ENCODE results near the gene HUS1. TPM values are rescaled to one million over a fixed set of nuclear protein-coding genes. Genes with fewer than 3 reads are reported as not detected.

The HUS1 gene
- total RNA-seq, 4 donors from 2014 or later, result 11.5 to 15.6 (median 13.7) TPM

DNA sequence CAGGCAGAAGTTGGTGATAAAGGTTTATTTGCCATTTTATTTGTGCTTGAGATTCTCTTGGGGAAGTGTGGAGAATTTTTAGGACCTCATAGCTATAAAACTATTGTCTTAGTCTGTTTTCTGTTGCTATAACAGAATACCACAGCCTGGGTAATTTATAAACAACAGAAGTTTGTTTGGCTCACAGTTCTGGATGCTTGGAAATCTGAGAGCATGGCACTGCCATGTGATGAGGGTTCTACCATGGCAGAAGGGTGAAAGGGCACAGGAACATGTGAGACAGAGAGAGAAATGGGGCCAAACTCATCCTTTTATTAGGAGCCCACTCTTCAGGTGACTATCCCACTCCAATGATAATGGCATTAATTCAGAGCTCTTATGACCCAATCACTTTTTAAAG, 37.2 kb upstream of the HUS1 start:
- Histone ChIP-seq H3K27ac (replicated peaks in 1 of 4) (no peak overlapping the region), H3K4me1 (peaks cover 0 to 5% (median 0%) of the 10 kb centered on the region in 4 donors), H3K9me3 (no peaks in the 10 kb centered on the region), H3K36me3 (no peaks in the 10 kb centered on the region), H3K4me3 (no peak overlapping the region), H3K27me3 (no peaks in the 10 kb centered on the region)
- intact Hi-C loops (cut with DNase I), result no loop called here
- no peak for TF ChIP-seq POLR2A (IDR thresholded peaks at IDR 0.05; ENCODE audit: low read depth)
- no peak for TF ChIP-seq EP300 (IDR thresholded peaks at IDR 0.05)
- TF ChIP-seq, protein P1, sequence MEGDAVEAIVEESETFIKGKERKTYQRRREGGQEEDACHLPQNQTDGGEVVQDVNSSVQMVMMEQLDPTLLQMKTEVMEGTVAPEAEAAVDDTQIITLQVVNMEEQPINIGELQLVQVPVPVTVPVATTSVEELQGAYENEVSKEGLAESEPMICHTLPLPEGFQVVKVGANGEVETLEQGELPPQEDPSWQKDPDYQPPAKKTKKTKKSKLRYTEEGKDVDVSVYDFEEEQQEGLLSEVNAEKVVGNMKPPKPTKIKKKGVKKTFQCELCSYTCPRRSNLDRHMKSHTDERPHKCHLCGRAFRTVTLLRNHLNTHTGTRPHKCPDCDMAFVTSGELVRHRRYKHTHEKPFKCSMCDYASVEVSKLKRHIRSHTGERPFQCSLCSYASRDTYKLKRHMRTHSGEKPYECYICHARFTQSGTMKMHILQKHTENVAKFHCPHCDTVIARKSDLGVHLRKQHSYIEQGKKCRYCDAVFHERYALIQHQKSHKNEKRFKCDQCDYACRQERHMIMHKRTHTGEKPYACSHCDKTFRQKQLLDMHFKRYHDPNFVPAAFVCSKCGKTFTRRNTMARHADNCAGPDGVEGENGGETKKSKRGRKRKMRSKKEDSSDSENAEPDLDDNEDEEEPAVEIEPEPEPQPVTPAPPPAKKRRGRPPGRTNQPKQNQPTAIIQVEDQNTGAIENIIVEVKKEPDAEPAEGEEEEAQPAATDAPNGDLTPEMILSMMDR (IDR thresholded peaks at IDR 0.05), result no peak
- TF ChIP-seq POLR2AphosphoS5 (IDR thresholded peaks at IDR 0.05), result no peak
- DNase-seq (ENCODE audit: extremely low spot score), result no peak

DNA sequence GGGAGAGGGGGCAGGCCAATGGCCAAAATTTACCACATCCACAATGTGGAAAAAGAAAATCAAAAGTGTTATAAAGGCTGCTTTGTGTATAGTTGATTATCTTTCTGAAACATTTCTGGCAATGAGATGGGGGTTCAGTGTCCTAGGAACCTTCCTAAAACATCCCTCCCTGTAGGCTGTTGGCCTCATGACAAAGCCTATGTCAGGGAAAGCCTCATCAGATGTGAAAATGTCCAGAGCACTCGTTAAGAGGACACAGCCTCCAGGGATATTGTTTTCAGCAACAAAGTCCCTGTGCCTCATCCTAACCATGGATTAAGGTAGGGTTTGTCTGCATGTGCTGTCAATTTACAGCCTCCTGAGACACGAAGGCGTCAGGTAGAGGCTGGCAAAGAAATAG, 32.5 kb upstream of the HUS1 start:
- intact Hi-C loops (cut with DNase I), result no loop called here
- Histone ChIP-seq H3K27ac (replicated peaks in 1 of 4) (no peak overlapping the region), H3K9me3 (no peaks in the 10 kb centered on the region), H3K27me3 (peaks cover 0 to 10% (median 0%) of the 10 kb centered on the region in 4 donors), H3K4me3 (no peak overlapping the region), H3K4me1 (peaks cover 0 to 5% (median 0%) of the 10 kb centered on the region in 4 donors), H3K36me3 (no peaks in the 10 kb centered on the region)
- 41% methylated on average over 3 of the region's 3 CpGs for WGBS
- TF ChIP-seq, protein P1 (IDR thresholded peaks at IDR 0.05), result no peak
- no peak for TF ChIP-seq POLR2AphosphoS5 (IDR thresholded peaks at IDR 0.05)
- no peak for TF ChIP-seq POLR2A (IDR thresholded peaks at IDR 0.05; ENCODE audit: low read depth)
- no peak for TF ChIP-seq EP300 (IDR thresholded peaks at IDR 0.05)
- no peak for DNase-seq (ENCODE audit: extremely low spot score)

DNA sequence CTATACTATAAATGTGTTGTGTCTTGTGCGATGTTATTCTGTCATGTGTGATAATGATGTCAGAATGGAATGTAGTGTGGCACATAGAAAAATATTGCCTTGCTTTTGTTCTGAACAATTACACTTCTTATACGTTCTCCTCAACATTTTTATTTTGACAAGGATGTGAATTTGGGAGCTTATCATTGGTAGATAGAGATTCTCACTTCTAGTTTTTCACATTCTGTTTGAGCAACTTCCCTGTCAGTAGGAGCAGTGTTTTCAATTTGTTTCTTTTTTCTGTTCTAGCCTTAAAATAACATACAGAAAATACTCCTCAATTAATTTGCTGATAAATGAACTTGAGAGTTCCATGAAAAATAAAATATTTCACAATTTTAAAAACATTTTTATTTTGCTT, 31.9 kb upstream of the HUS1 start:
- no peaks in the 10 kb centered on the region for H3K36me3 ChIP-seq
- H3K4me3 ChIP-seq, result no peak overlapping the region
- peaks cover 0 to 5% (median 0%) of the 10 kb centered on the region in 4 donors for H3K4me1 ChIP-seq
- no peak overlapping the region for H3K27ac ChIP-seq (replicated peaks in 1 of 4)
- intact Hi-C loops (cut with DNase I), result no loop called here
- no peaks in the 10 kb centered on the region for H3K9me3 ChIP-seq
- 65% methylated on average over 2 of the region's 2 CpGs for WGBS
- no peak for DNase-seq (ENCODE audit: extremely low spot score)
- peaks cover 0 to 12% (median 0%) of the 10 kb centered on the region in 4 donors for H3K27me3 ChIP-seq
- TF ChIP-seq EP300 (IDR thresholded peaks at IDR 0.05) (no peak), POLR2AphosphoS5 (IDR thresholded peaks at IDR 0.05) (no peak), POLR2A (IDR thresholded peaks at IDR 0.05; ENCODE audit: low read depth) (no peak)
- TF ChIP-seq, protein P1 (IDR thresholded peaks at IDR 0.05), result no peak

DNA sequence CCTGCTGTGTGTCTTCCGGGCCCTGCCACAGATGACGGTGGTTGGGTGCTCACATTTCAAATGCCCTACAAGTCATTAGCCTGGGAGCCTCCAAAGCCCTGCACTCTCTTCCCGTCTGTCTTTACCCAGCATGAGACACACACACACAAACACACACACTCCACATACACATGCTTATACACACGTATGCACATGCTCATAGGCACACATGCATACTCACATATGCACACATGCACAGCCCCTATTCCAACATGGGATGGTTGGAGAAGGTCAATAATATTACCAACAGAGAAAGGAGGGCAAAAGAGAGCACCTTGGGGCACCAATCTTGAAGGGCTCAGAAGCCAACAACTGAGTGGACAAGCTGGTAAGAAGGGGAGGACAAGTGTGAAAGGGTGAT, 30.5 kb upstream of the HUS1 start:
- H3K27ac ChIP-seq (replicated peaks in 1 of 4), result no peak overlapping the region
- peaks cover 0 to 5% (median 0%) of the 10 kb centered on the region in 4 donors for H3K4me1 ChIP-seq
- no peak overlapping the region for H3K4me3 ChIP-seq
- no peaks in the 10 kb centered on the region for H3K9me3 ChIP-seq
- peaks cover 0 to 12% (median 0%) of the 10 kb centered on the region in 4 donors for H3K27me3 ChIP-seq
- intact Hi-C loops (cut with DNase I), result no loop called here
- no peaks in the 10 kb centered on the region for H3K36me3 ChIP-seq
- no peak for TF ChIP-seq EP300 (IDR thresholded peaks at IDR 0.05)
- TF ChIP-seq, protein P1 (IDR thresholded peaks at IDR 0.05), result no peak
- TF ChIP-seq POLR2AphosphoS5 (IDR thresholded peaks at IDR 0.05), result no peak
- no peak for TF ChIP-seq POLR2A (IDR thresholded peaks at IDR 0.05; ENCODE audit: low read depth)
- 98% methylated on average over 4 of the region's 4 CpGs for WGBS
- no peak for DNase-seq (ENCODE audit: extremely low spot score)

DNA sequence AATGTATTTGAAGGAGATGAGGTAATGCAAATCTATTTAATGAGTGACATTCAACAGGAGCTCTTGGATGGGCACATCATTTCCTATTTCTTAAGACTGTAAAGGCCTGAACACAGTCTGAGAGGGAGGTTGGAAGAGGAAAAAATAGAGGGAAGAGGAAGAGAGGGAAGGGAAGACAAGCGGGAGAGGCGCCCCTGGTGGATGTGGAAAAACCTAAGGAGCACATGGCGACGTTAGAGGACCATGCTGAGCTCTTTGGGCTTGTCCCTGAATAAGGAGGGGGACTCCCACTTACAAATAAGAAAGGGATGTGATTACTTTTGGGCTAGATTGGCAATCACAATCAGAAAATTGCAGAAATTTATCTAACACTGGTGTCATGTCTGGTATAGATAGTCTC, 29.8 kb upstream of the HUS1 start:
- intact Hi-C loops (cut with DNase I), result no loop called here
- Histone ChIP-seq H3K4me3 (no peak overlapping the region), H3K27me3 (peaks cover 0 to 12% (median 0%) of the 10 kb centered on the region in 4 donors), H3K27ac (replicated peaks in 1 of 4) (no peak overlapping the region), H3K36me3 (no peaks in the 10 kb centered on the region), H3K9me3 (no peaks in the 10 kb centered on the region), H3K4me1 (peaks cover 0 to 5% (median 0%) of the 10 kb centered on the region in 4 donors)
- TF ChIP-seq, protein P1 (IDR thresholded peaks at IDR 0.05), result no peak
- TF ChIP-seq POLR2A (IDR thresholded peaks at IDR 0.05; ENCODE audit: low read depth) (no peak), EP300 (IDR thresholded peaks at IDR 0.05) (no peak), POLR2AphosphoS5 (IDR thresholded peaks at IDR 0.05) (no peak)
- no peak for DNase-seq (ENCODE audit: extremely low spot score)
- WGBS, result 78% methylated on average over 4 of the region's 4 CpGs

Data from esophagus muscularis mucosa (tissue), 4 donors.